ENCODE measurements around the gene PGGHG. TPM values are rescaled to one million over a fixed set of nuclear protein-coding genes. Genes with fewer than 3 reads are reported as not detected.

Gene PGGHG
- total and polyA plus RNA-seq, 4 donors = 21.6 to 145 (median 87.9) TPM

DNA sequence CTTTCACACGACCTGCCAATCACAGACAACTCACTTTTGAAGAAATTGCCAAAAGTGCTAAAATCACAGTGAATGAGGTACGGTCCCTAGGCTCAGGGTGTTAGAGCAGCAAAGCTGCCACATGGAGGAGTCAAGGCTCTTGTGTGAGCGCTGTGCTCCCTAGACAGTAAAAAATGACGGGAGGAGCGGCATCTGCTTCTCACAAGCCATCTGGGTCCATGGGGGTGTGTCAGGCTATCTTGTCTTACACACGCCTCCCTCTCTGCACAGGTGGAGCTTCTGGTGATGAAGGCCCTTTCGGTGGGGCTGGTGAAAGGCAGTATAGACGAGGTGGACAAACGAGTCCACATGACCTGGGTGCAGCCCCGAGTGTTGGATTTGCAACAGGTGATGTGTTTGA, 37.4 kb upstream of the PGGHG start:
- no peaks in the 10 kb centered on the region for H3K9me3 ChIP-seq (ENCODE audit: control insufficient read depth in 4 of 4, insufficient read depth in 3 of 4, low read length in 3 of 4)
- H3K36me3 ChIP-seq (ENCODE audit: control insufficient read depth in 4 of 4, insufficient read depth in 4 of 4, low read length in 4 of 4) = peaks cover 14 to 46% (median 27%) of the 10 kb centered on the region in 4 donors
- no peak for DNase-seq
- ATAC-seq (ENCODE audit: insufficient read depth, low FRiP score) = no peak
- no peak overlapping the region for H3K9ac ChIP-seq (ENCODE audit: insufficient read depth in 1 of 2, low read length in 2 of 2)
- WGBS, 2 donors = 85 to 87% methylated on average over 10 of the region's 10 CpGs
- H3K4me3 ChIP-seq = no peak overlapping the region
- no peak for TF ChIP-seq CTCF (IDR thresholded peaks at IDR 0.05; ENCODE audit: control extremely low read depth, extremely low read depth)
- peaks cover 0 to 9% (median 4%) of the 10 kb centered on the region in 5 donors for H3K4me1 ChIP-seq (ENCODE audit: control insufficient read depth in 5 of 5, insufficient read depth in 5 of 5, low read length in 5 of 5)
- H3K27ac ChIP-seq (ENCODE audit: low read depth in 1 of 2, low read length in 1 of 2) = no peak overlapping the region
- H3K27me3 ChIP-seq (ENCODE audit: control insufficient read depth in 3 of 3, insufficient read depth in 3 of 3, low read length in 2 of 3) = no peaks in the 10 kb centered on the region

- no peak for TF ChIP-seq CTCF (IDR thresholded peaks at IDR 0.05; ENCODE audit: control extremely low read depth, extremely low read depth)
Observed at GRCh38 chr11:252666-253065, 36.3 kb upstream of the PGGHG start.

GRCh38 chr11:253160-253885, 35.6 kb upstream of the PGGHG start:
- H3K9me3 ChIP-seq (ENCODE audit: control insufficient read depth in 4 of 4, insufficient read depth in 3 of 4, low read length in 3 of 4) = no peaks in the 10 kb centered on the region
- no peak for ATAC-seq (ENCODE audit: insufficient read depth, low FRiP score)
- no peaks in the 10 kb centered on the region for H3K27me3 ChIP-seq (ENCODE audit: control insufficient read depth in 3 of 3, insufficient read depth in 3 of 3, low read length in 2 of 3)
- peaks cover 8 to 42% (median 20%) of the 10 kb centered on the region in 4 donors for H3K36me3 ChIP-seq (ENCODE audit: control insufficient read depth in 4 of 4, insufficient read depth in 4 of 4, low read length in 4 of 4)
- no peak for DNase-seq
- H3K9ac ChIP-seq (ENCODE audit: insufficient read depth in 1 of 2, low read length in 2 of 2) = no peak overlapping the region
- peaks cover 0 to 9% (median 4%) of the 10 kb centered on the region in 5 donors for H3K4me1 ChIP-seq (ENCODE audit: control insufficient read depth in 5 of 5, insufficient read depth in 5 of 5, low read length in 5 of 5)
- H3K4me3 ChIP-seq = no peak overlapping the region
- no peak for TF ChIP-seq CTCF (IDR thresholded peaks at IDR 0.05; ENCODE audit: control extremely low read depth, extremely low read depth)
- H3K27ac ChIP-seq (ENCODE audit: low read depth in 1 of 2, low read length in 1 of 2) = peak overlapping the region in 1 of 2 donors; percentile 8
- WGBS, 2 donors = 80 to 85% methylated on average over 13 of the region's 13 CpGs

More at GRCh38 chr11:252666-253065, 36.3 kb upstream of the PGGHG start:
- Histone ChIP-seq H3K36me3 (ENCODE audit: control insufficient read depth in 4 of 4, insufficient read depth in 4 of 4, low read length in 4 of 4) (peaks cover 8 to 43% (median 20%) of the 10 kb centered on the region in 4 donors), H3K4me1 (ENCODE audit: control insufficient read depth in 5 of 5, insufficient read depth in 5 of 5, low read length in 5 of 5) (peaks cover 0 to 9% (median 4%) of the 10 kb centered on the region in 5 donors), H3K4me3 (no peak overlapping the region), H3K9me3 (ENCODE audit: control insufficient read depth in 4 of 4, insufficient read depth in 3 of 4, low read length in 3 of 4) (no peaks in the 10 kb centered on the region), H3K9ac (ENCODE audit: insufficient read depth in 1 of 2, low read length in 2 of 2) (no peak overlapping the region), H3K27me3 (ENCODE audit: control insufficient read depth in 3 of 3, insufficient read depth in 3 of 3, low read length in 2 of 3) (no peaks in the 10 kb centered on the region), H3K27ac (ENCODE audit: low read depth in 1 of 2, low read length in 1 of 2) (no peak overlapping the region)
- 94% methylated on average over 8 of the region's 8 CpGs for WGBS, 2 donors
- DNase-seq (no peak), ATAC-seq (ENCODE audit: insufficient read depth, low FRiP score) (no peak)

Measured in lung (tissue), 12 donors.